CD4-positive, alpha-beta T cell treated with Interleukin-15 for 4 hours (primary cell): Measurements from ENCODE around the gene TRAPPC2B.
A peak's percentile ranks its signal among the peaks of the same experiment; 100 is the strongest.

Experiments
- DNase-seq: peaks from one replicate; pipeline ENCODE4 v3.0.0-alpha.2; 2020; ENCODE audit warnings: low spot score

TRAPPC2B gene

DNA sequence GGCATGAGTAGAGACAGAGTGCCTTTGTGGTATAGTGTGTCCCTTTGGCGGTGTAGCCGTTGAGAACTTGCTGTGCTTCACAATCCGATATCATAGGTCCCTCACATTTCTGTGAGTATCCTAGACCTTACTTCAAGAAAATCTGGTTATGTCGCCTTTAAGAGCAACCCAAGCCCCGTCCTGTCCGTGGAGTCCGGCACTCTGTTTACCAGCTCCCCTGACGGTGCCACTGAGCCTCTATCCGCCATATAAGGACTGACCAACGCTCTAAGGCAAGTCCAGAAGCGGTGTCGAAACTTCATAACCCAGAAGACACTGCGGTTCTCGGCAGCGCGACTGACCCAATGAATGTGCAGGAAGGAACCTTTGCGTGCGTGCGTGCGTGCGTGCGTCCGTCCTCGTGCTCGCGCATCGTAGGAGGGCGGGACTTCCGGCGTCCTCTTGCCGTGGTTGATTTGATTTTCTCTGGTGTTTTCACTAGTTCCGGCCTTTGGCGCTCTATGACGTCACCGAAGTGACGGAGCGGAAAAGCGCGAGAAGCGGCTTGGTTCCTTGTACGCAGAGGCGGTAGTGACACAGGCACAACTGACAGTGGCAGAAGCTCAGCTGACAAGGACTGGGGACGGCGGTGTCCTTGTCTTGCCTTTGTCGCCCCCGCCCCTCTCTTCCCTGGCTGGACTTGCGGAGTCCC, at the start of gene TRAPPC2B, which contains the start of gene ZNF547:
TRAPPC2B (plus strand) TSS at position 555 of the 691 bp plus-strand sequence. CDS start 1,283 bp downstream, outside the sequence.
ZNF547 (plus strand) TSS at position 555 of the 691 bp plus-strand sequence. CDS start 5,005 bp downstream, outside the sequence.
- DNase-seq, result peak; percentile 98

DNA sequence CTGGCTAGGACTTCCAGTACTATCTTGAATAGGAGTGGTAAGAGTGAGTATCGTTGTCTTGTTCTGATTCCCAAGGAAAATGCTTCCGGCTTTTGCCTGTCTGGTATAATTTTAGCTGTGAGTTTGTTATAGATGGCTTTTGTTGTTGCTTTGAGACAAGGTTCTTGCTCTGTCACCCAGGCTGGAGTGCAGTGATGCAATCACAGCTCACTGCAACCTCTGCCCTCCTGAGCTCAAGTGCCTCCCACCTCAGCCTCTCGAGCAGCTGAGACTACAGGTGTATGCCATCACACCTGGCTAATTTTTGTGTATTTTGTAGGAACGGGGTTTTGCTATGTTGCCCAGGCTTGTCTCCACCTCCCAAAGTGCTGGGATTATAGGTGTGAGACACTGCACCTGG, 49.2 kb upstream of the TRAPPC2B start:
- no peak for DNase-seq

DNA sequence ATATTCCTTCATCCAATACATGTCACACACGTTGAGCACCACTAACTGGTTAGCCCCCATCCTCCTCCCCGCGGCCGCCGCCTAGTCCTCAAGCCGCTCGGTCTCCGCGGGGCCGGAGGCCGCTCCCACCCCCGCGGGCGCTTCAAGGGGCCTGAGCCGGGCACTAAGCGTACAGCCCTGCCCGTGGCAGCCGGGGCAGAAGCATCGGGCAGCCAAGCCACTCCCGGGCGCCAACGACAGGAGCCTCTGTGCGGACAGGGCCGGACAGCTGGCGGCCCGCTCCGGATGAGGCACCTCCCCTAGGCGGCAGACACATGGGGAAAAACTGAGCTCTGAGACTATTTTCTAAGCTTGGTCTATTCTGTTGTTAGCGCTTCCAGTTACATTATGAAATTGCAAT, 45.8 kb upstream of the TRAPPC2B start:
- DNase-seq, result no peak

GRCh38 chr19:57319869-57320179, 43.5 kb upstream of the TRAPPC2B start:
- DNase-seq, result no peak

GRCh38 chr19:57320180-57321084, 42.9 kb upstream of the TRAPPC2B start, which contains the start of gene ZNF543:
ZNF543 (plus strand) TSS chr19:57320472; CDS start chr19:57320854, 382 bp downstream.
- DNase-seq, result peak; percentile 93

- DNase-seq, result no peak
Observed at GRCh38 chr19:57321116-57321515, 42.2 kb upstream of the TRAPPC2B start.

GRCh38 chr19:57321751-57322150, 41.6 kb upstream of the TRAPPC2B start:
- DNase-seq, result no peak

DNA sequence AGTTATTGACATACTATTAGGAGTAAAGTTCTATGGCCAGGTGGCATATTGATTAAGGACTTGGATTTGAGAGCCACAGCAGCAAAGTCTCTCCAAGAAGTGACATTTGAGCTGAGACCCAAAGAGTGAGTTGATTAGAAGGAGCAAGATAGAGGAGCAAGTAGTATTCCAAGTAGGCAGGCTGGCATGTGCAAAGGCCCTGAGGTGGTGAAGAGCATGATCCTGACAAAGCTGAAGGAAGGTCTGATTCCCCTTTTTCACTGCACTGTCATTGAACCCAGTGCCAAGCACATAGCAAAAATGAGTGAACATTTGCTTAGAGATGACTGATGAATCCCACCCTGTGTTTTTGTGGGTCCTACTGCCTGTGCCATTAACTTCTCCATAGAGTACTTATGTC, 38.4 kb upstream of the TRAPPC2B start:
- DNase-seq, result no peak

- no peak for DNase-seq
Observed at GRCh38 chr19:57327993-57328392, 35.4 kb upstream of the TRAPPC2B start.

DNA sequence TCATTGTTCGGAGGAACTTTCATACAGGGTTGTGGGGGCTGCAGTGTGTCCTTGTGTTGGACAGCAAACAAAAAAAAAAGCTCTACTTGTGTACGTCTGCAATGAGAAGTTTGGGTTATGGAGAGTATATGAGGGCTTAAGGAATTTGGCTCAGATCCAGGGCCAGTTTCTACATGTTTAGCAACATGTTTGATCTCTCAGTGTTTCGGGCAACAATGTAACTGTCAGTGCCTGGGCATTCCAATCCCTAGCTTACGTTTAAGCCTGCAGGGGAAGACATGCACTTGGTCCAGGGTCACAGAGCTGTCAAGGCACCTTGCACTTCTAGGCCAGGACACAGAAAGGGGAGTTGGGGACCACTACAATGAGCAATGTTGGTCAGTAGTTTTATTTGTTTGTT, 29.2 kb upstream of the TRAPPC2B start:
- no peak for DNase-seq

DNA sequence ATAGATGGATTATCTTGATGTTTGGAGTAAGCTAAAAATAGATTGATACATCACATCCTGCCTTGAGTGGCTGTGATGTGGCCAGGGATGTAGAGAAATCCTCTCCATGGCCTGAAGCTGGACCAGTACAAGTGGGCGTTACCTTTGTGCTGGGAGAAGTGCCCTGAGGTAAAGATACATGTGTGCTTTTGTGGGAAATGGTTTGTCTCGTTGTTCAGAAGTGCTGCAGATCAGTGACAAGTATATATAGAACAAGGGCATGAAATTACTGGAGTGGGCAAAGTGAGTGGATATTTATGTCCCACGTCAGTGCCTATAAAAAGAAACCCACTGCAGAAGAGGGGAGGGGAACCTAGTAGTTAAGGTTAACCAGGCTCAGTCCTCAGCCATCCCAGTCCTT, 24.5 kb upstream of the TRAPPC2B start:
- DNase-seq, result no peak

GRCh38 chr19:57342582-57342981, 20.8 kb upstream of the TRAPPC2B start:
- no peak for DNase-seq

DNA sequence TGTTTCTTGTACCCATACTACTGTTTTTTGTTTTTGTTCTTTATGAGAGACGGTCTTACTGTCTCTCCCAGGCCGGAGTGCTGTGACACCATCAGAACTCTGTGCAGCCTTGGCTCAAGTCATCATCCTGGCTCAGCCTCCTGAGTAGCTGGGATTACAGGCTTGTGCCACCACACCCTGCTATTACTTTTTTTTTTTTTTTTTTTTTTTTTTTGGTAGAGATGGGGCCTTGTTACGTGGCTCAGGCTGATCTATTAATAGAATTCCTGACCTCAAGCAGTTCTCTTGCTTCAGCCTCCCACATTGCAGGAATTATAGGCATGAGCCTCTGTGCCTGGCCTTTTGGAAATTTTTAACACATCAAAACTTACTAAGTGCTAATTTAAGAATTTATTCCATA, 15.2 kb upstream of the TRAPPC2B start:
- no peak for DNase-seq

DNA sequence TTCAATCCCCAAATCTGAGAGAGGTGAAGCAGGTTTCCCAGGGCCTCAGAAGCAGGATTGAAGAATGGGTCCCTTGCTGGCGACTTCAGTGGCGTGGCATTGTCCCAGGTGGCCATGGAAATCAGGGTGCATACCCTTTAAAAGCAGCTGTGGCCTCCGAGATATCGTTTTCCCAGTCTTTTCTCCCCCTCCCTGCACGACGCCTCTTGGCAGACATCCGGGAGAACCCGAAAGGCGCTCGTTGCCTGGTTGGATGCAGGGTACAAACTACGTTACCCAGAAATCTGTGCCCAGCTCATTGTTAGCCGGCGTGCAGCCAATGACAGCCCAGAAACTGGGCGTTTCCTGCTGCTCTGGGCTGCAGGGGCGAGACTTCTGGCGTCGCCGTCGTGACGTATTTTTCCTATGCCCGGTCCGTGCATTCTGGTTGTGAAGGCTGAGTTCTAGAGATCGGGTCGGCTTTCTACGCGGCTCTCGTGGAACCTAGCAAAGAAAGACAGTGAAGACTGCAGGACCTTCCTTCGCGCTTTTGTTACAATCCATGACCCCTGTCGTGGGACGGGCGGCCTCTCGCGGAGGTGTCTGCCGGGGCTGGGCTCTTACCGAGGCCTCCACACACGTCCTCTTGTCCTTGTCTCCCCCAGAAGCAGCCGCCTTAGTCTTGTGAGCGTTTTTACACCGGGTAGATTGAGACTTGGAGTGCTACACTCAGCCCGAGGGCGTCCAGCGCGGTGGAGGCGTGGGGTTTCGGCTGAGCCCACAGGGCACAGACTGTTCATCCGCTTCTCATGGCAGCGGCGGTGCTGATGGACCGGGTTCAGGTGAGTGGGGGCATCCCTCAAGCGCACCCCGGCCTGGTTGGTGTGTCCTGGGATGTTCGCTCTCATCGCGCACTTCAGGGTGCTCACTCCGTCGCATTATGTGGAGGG, 12.2 kb upstream of the TRAPPC2B start, which contains the start of gene ZNF304:
ZNF304 (plus strand) TSS at position 395 of the 929 bp plus-strand sequence; CDS start at position 789, 394 bp downstream.
- DNase-seq, result peak; percentile 84

DNA sequence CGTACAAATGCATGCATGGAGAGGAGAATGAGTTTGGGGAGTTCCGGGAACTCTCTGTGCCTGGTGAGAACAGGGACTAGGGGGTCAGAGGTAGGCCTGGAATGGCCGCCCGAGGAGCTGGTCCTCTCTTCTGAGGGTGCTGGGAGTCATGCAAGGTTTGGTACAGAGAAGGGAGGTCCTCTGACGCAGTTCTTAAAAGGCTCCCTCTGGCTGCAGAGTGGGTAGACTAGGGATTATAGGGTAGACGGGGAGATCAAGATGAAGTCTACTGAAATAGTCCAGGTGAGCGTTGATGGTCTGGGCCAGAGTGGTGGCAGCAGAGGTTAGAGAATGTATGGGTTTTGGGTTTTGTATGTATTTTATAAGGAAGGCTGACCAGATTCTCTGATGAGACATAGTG, 11.5 kb upstream of the TRAPPC2B start:
- DNase-seq, result no peak

DNA sequence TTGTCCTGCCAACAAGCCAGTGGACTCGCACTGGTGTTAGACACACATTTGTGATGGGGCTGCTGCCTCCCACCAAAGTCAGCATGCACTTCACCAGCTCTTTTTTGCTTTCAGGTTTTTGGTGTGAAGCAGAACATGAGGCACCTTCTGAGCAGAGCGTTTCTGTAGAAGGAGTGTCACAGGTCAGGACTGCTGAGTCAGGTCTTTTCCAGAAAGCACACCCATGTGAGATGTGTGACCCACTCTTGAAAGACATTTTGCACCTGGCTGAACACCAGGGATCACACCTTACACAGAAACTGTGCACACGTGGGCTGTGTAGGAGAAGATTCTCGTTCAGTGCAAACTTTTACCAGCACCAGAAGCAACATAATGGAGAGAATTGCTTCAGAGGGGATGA, 7.4 kb upstream of the TRAPPC2B start:
- no peak for DNase-seq

GRCh38 chr19:57357406-57357805, 5.9 kb upstream of the TRAPPC2B start:
- no peak for DNase-seq

- no peak for DNase-seq
Observed at GRCh38 chr19:57359300-57359699, 4.1 kb upstream of the TRAPPC2B start.

DNA sequence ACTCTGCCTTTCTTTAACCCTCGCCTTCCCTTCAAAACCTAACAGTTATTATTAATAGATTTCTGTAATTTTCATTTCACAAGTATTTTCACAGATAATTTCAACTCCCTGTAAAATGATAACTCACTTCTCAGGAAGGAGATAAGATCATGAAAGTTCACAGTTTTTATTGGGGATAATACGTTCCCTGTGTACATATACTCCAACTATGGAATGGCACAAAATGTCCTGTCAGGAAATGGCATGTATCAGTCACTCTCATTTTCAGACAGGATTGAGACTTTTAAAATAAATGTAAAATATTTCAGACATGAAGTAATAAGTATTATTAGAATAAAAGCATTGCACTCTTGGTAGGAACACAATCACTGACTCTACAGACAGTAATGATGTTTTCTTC, 932 bp upstream of the TRAPPC2B start:
- DNase-seq, result no peak

GRCh38 chr19:57363688-57364181, 384 bp downstream of the TRAPPC2B start:
- DNase-seq, result no peak

DNA sequence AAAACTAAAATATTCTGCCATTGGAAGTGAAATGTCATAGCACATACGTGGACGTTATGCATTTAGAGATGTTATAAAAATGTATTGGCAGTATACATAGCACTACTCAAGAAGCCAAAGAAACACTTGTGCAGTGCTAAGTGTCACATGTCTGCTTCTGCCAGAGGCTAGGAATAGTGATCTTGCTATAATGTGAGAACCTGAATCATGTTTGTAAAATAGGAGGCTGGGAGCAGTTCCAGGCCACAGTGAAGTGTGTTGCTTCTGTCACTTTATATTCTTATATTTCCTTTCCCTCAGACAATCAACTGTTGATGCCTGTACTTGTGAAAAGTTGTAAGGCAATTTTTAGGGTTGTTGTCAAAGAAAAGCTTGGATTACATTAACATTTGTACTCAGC, 3.4 kb downstream of the TRAPPC2B start:
- no peak for DNase-seq

DNA sequence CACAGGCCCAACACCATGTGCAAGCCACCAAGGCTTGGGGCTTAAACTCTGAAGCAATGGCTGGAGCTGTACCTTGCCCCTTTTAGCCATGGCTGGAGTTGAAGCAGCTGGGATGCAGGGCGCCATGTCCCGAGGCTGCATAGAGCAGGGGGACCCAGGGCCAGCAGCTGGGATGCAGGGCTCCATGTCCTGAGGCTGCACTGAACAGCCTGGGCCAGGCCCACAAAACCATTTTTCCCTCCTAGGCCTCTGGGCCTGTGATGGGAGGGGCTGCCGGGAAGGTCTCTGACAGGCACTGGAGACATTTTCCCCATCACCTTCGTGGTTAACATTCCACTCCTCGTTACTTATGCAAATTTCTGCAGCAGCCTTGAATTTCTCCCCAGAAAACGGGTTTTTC, 10.8 kb downstream of the TRAPPC2B start:
- no peak for DNase-seq
